HepG2 (cell line): Measurements from ENCODE around the gene TFEB. TPM values are rescaled to one million over a fixed set of nuclear protein-coding genes. Genes with fewer than 3 reads are reported as not detected.

Experiments used
- ATAC-seq: fragments of 200-7000 bp; cut with Tn5 transposase; 3 replicates; pipeline ENCODE4 v1.9.1; 2020; ENCODE audit warnings: mild to moderate bottlenecking, moderate library complexity
- BruUV-seq: library from RNA; stranded (reverse); fragments of 400-500 nt; replicated peaks from 2 replicates; lab custom pipeline; 2021; lab: Mats Ljungman, UMichigan
- CTCF ChIA-PET: fragments of 300-600 bp; formaldehyde crosslinking; extraction: SDS; loops from one replicate; lab custom pipeline; 2021; ENCODE audit warnings: low total read pairs, inconsistent platforms, low intra/inter-chr PET ratio; lab: Yijun Ruan, JAX
- POLR2A ChIA-PET: fragments of 350-600 bp; sonication (Branson Sonifier 250); formaldehyde crosslinking; loops from one replicate; lab custom pipeline; 2020; ENCODE audit warnings: antibody characterized with exemption, inconsistent platforms; lab: Yijun Ruan, JAX
- DNase-seq: peaks from one replicate; pipeline ENCODE4 v3.0.0-alpha.2; 2015; ENCODE audit warnings: low spot score
- FAIRE-seq: peaks from 3 replicates; lab custom pipeline; 2011; peaks lifted over from hg19 to GRCh38; lab: Jason Lieb, UNC
- H2AFZ ChIP-seq: one replicate; pipeline ENCODE4 v1.6.1; 2011; ENCODE audit warnings: low read length, inconsistent platforms
- H3K27ac ChIP-seq: fragments of 300-600 bp; 3 replicates; pipeline ENCODE4 v1.8.0; 2011; ENCODE audit warnings: mixed run types, mild to moderate bottlenecking, mixed read lengths, low read length, inconsistent platforms; ENCODE audit not compliant: insufficient read depth; ENCODE audit errors: extremely low read length
- H3K27me3 ChIP-seq, 2 experiments: fragments of 200-600 bp in 1 of 2; 2 replicates in 1 of 2; 3 replicates in 1 of 2; pipeline versions ENCODE4 v1.6.0 to v1.8.0; 2011; ENCODE audit warnings: low read length in 2 of 2, mild to moderate bottlenecking in 2 of 2, moderate library complexity in 2 of 2, inconsistent platforms in 1 of 2; ENCODE audit not compliant: insufficient read depth in 2 of 2, control insufficient read depth in 1 of 2
- H3K36me3 ChIP-seq, 2 experiments: fragments of 200-600 bp in 1 of 2; replicated peaks in 1 of 2; 2 replicates in 1 of 2; 3 replicates in 1 of 2; pipeline versions ENCODE4 v1.5.1 to v1.8.0; 2011; ENCODE audit warnings: low read length in 2 of 2, inconsistent platforms in 1 of 2; ENCODE audit not compliant: insufficient read depth in 2 of 2, control insufficient read depth in 1 of 2
- H3K4me1 ChIP-seq: 2 replicates; pipeline ENCODE4 v1.5.1; 2012; ENCODE audit warnings: low read length, inconsistent platforms; ENCODE audit not compliant: insufficient read depth
- H3K4me2 ChIP-seq: 2 replicates; pipeline ENCODE4 v1.6.0; 2011; ENCODE audit warnings: low read depth, low read length, inconsistent platforms
- H3K4me3 ChIP-seq, 3 experiments: fragments of 200-600 bp in 1 of 3; sonication (generic), shearing (Covaris generic) in 1 of 3; replicated peaks in 1 of 3; 2 replicates each; pipeline ENCODE4 v1.5.1; 2011 to 2016; ENCODE audit warnings: low read length in 3 of 3, inconsistent platforms in 2 of 3, low read depth in 2 of 3, mild to moderate bottlenecking in 2 of 3, control low read depth in 1 of 3, mixed read lengths in 1 of 3; ENCODE audit not compliant: insufficient read depth in 1 of 3
- H3K79me2 ChIP-seq: one replicate; pipeline ENCODE4 v1.6.1; 2011; ENCODE audit warnings: low read length, inconsistent platforms; ENCODE audit not compliant: insufficient read depth
- H3K9ac ChIP-seq: 2 replicates; pipeline ENCODE4 v1.6.0; 2011; ENCODE audit warnings: mild to moderate bottlenecking, low read depth, low read length, inconsistent platforms; ENCODE audit not compliant: insufficient read depth
- H3K9me3 ChIP-seq: 2 replicates; pipeline ENCODE4 v1.5.1; 2012; ENCODE audit warnings: mild to moderate bottlenecking, low read length
- H4K20me1 ChIP-seq: 2 replicates; pipeline ENCODE4 v1.6.0; 2011; ENCODE audit warnings: inconsistent platforms, mild to moderate bottlenecking, low read length, moderate library complexity; ENCODE audit not compliant: insufficient read depth
- AKAP8 ChIP-seq: sonication (generic); formaldehyde crosslinking; IDR thresholded peaks from 2 replicates; pipeline ENCODE4 v1.5.1; 2020; ENCODE audit warnings: mild to moderate bottlenecking, missing genetic modification reagents
- CHCHD3 ChIP-seq: sonication (generic); formaldehyde crosslinking; IDR thresholded peaks from 2 replicates; pipeline ENCODE4 v1.8.0; 2022; ENCODE audit warnings: mild to moderate bottlenecking, missing genetic modification reagents, moderate library complexity
- FOXC1 ChIP-seq: sonication (generic); formaldehyde crosslinking; IDR thresholded peaks from 2 replicates; pipeline ENCODE4 v1.8.0; 2022; ENCODE audit warnings: mild to moderate bottlenecking, missing genetic modification reagents, borderline replicate concordance
- SNRNP70 ChIP-seq: fragments of 200-400 bp; formaldehyde crosslinking; IDR thresholded peaks from 2 replicates; pipeline ENCODE4 v1.6.1; 2017; ENCODE audit warnings: mild to moderate bottlenecking, low read depth, low read length, moderate library complexity
- TRIM22 ChIP-seq: fragments of 450-650 bp; IDR thresholded peaks from 2 replicates; pipeline ENCODE4 v1.6.1; 2017
- WGBS: methylation state at CpG from one replicate; pipeline ENCODE4 v1.1.6; 2017; ENCODE audit warnings: low lambda C conversion rate; 5-methylcytosine and 5-hydroxymethylcytosine counted together
- in situ Hi-C: cut with HindIII; loops from 2 replicates; pipeline ENCODE4 v1.10.0; 2017; ENCODE audit warnings: low pct_unique_long_range_greater_than_20kb; ENCODE audit not compliant: extremely low pct_ligation_motif_present
- intact Hi-C: fragments of 100-400 bp; cut with micrococcal nuclease; formaldehyde crosslinking; loops from one replicate; pipeline ENCODE4 v1.10.0; 2022; ENCODE audit not compliant: unreplicated experiment
- polyA plus RNA-seq, 8 experiments: library from polyadenylated mRNA; depleted of rRNA in 3 of 8; stranded (reverse) in 7 of 8; unstranded in 1 of 8; fragments of >200 nt; fragmentation: Illumina TruSeq in 4 of 8; extraction: Trizol in 4 of 8; gene quantifications; 2 replicates each; pipeline versions ENCODE4 v1.2.1 to v1.2.3, GENCODE V29; 2011 to 2016; ENCODE audit warnings: low read depth in 4 of 8, missing spikeins in 1 of 8, mixed read lengths in 1 of 8; ENCODE audit not compliant: insufficient read depth in 1 of 8
- total RNA-seq, 5 experiments: library from RNA; depleted of rRNA; stranded (reverse); fragments of >200 nt; fragmentation: Illumina TruSeq; extraction: Trizol; gene quantifications; 2 replicates each; pipeline ENCODE4 v1.2.3, GENCODE V29; 2016; ENCODE audit warnings: low read depth in 1 of 5

TFEB gene
- total and polyA plus RNA-seq, 2 of the 13 experiments (the other 11 are each of a cell fraction or from before 2014, with no cell fraction given) = 13.3 to 18.7 TPM

- TF ChIP-seq TRIM22 (no peak), SNRNP70 (no peak), CHCHD3 (CRISPR knock-in tag) (no peak)
These were observed at the start of gene TFEB (continued) for GRCh38 chr6:41735427-41736185.

GRCh38 chr6:41784581-41785171 lies 49.3 kb upstream of the TFEB start:
- H3K27me3 ChIP-seq = no peaks in the 10 kb centered on the region; a peak in 2 of 5 replicates
- peaks cover 20% of the 10 kb centered on the region for H3K79me2 ChIP-seq
- H3K36me3 ChIP-seq = peaks cover 5 to 8% of the 10 kb centered on the region in 2 experiments; a peak in 4 of 5 replicates
- CTCF ChIA-PET = interaction anchor here (3.1 kb wide), 1 partner anchor 79 kb away, joined by 29 read pairs; no protein-coding TSS in a partner anchor
- intact Hi-C loops = loop anchor here (5.0 kb wide), 3 partner anchors 153 to 417 kb away; no protein-coding TSS in a partner anchor
- ATAC-seq (no peak), DNase-seq (no peak), FAIRE-seq (no peak)
- no peak overlapping the region for H3K4me3 ChIP-seq
- H3K4me1 ChIP-seq = peaks cover 32% of the 10 kb centered on the region
- H2AFZ ChIP-seq = no peak overlapping the region
- TF ChIP-seq FOXC1 (CRISPR knock-in tag) (no peak), AKAP8 (CRISPR knock-in tag) (peak; percentile 18; the same call in 1 of the 2 replicates)
- WGBS = 94% methylated on average over 5 of the region's 5 CpGs
- in situ Hi-C loops = loop anchor here (5.0 to 25.0 kb wide), 4 partner anchors 138 to 428 kb away; partner anchors contain the start of genes BYSL, MED20 and MRPS10
- POLR2A ChIA-PET = interaction anchor here (0.9 to 1.5 kb wide), 3 partner anchors 51 to 432 kb away, joined by 3 to 4 read pairs (median 4); no protein-coding TSS in a partner anchor
- H4K20me1 ChIP-seq = no peaks in the 10 kb centered on the region
- H3K9ac ChIP-seq = no peak overlapping the region
- BruUV-seq = no TSS peak
- no peaks in the 10 kb centered on the region for H3K9me3 ChIP-seq
- H3K4me2 ChIP-seq = no peak overlapping the region
- no peak overlapping the region for H3K27ac ChIP-seq
